Bronchial epithelial cell (primary cell): ENCODE results near the gene NPTXR. TPM values are rescaled to one million over a fixed set of nuclear protein-coding genes. Genes with fewer than 3 reads are reported as not detected.

Source experiments
- DNase-seq: peaks from one replicate; pipeline ENCODE4 v3.0.0-alpha.2; 2010; ENCODE audit warnings: low read depth
- FAIRE-seq: peaks from 2 replicates; lab custom pipeline; 2011; peaks lifted over from hg19 to GRCh38; lab: Jason Lieb, UNC
- H3K27me3 ChIP-seq: 2 replicates; pipeline ENCODE4 v1.5.1; 2011; ENCODE audit warnings: low read length; ENCODE audit not compliant: control insufficient read depth, insufficient read depth
- H3K36me3 ChIP-seq: 2 replicates; pipeline ENCODE4 v1.5.1; 2011; ENCODE audit warnings: low read length; ENCODE audit not compliant: control insufficient read depth, insufficient read depth
- H3K4me3 ChIP-seq: 2 replicates; pipeline ENCODE4 v1.5.1; 2011; ENCODE audit warnings: mild to moderate bottlenecking, low read depth, low read length, control low read depth
- CTCF ChIP-seq: IDR thresholded peaks from 2 replicates; pipeline ENCODE4 v1.5.1; 2011; ENCODE audit warnings: mild to moderate bottlenecking, moderate library complexity, low read length, control low read depth, inconsistent platforms; ENCODE audit not compliant: insufficient read depth, severe bottlenecking
- total RNA-seq: library from RNA; depleted of rRNA; stranded (reverse); fragments of >200 nt; gene quantifications from 2 replicates; pipeline ENCODE4 v1.2.1, GENCODE V29; 2014

The NPTXR gene
- total RNA-seq, 1 donor from 2014 or later, result under 0.01 TPM

- no peaks in the 10 kb centered on the region for H3K36me3 ChIP-seq
- peaks cover 9% of the 10 kb centered on the region for H3K27me3 ChIP-seq
- FAIRE-seq (peak; percentile 23), DNase-seq (no peak)
- no peak for TF ChIP-seq CTCF
- no peak overlapping the region for H3K4me3 ChIP-seq
Measured at GRCh38 chr22:38881997-38882879, 38.4 kb upstream of the NPTXR start.

- H3K4me3 ChIP-seq, result no peak overlapping the region
- no peaks in the 10 kb centered on the region for H3K36me3 ChIP-seq
- H3K27me3 ChIP-seq, result peaks cover 9% of the 10 kb centered on the region
- DNase-seq (no peak), FAIRE-seq (no peak)
- TF ChIP-seq CTCF, result no peak
Measured at GRCh38 chr22:38881464-38881871, 37.6 kb upstream of the NPTXR start.

GRCh38 chr22:38879961-38880360, 36.1 kb upstream of the NPTXR start:
- TF ChIP-seq CTCF, result no peak
- DNase-seq (no peak), FAIRE-seq (no peak)
- Histone ChIP-seq H3K4me3 (no peak overlapping the region), H3K36me3 (no peaks in the 10 kb centered on the region), H3K27me3 (peaks cover 13% of the 10 kb centered on the region)

GRCh38 chr22:38879108-38879729, 35.4 kb upstream of the NPTXR start:
- Histone ChIP-seq H3K36me3 (no peaks in the 10 kb centered on the region), H3K4me3 (no peak overlapping the region), H3K27me3 (peaks cover 11% of the 10 kb centered on the region)
- DNase-seq (no peak), FAIRE-seq (peak; percentile 52)
- no peak for TF ChIP-seq CTCF

GRCh38 chr22:38878001-38878400, 34.2 kb upstream of the NPTXR start:
- no peak for TF ChIP-seq CTCF
- Histone ChIP-seq H3K36me3 (no peaks in the 10 kb centered on the region), H3K4me3 (no peak overlapping the region), H3K27me3 (peaks cover 11% of the 10 kb centered on the region)
- DNase-seq (no peak), FAIRE-seq (no peak)
